ENCODE measurements around the gene WIPI1.

Gene WIPI1

DNA sequence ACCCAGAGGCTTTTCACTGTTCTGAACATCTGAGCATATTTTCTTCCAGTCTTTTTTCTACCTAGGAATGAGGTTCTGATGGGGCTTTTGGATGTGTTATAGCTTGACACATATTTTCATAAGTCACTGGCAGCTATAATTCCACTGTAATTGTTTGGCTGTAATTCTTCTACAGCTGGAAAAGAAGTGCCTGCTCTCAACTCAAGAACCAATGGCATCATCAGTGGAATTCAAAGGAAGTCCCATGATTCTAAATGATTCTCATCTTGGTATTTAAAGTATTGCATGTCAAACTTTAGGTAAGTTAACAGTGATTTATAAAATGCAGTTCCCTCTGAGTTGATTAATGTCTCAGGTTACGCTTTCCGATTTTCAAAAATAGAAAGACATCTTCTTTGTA is 16.8 kb downstream of the WIPI1 start:
- Mint-ChIP-seq H3K4me1 (peaks cover 64% of the 10 kb centered on the region), H3K9me3 (no peaks in the 10 kb centered on the region), H3K27ac (no peak overlapping the region), H3K36me3 (peaks cover 49% of the 10 kb centered on the region), H3K4me3 (no peak overlapping the region), H3K27me3 (no peaks in the 10 kb centered on the region)
- no peak for DNase-seq
- CTCF ChIA-PET: interaction anchor here (15.3 kb wide), 1 partner anchor 22 kb away, joined by 192 read pairs; the partner anchor contains the start of gene WIPI1

GRCh38 chr17:68439656-68440290 is 17.5 kb downstream of the WIPI1 start:
- Mint-ChIP-seq H3K4me1 (peaks cover 70% of the 10 kb centered on the region), H3K4me3 (no peak overlapping the region), H3K27ac (peak overlapping the region; percentile 28), H3K9me3 (no peaks in the 10 kb centered on the region), H3K36me3 (peaks cover 45% of the 10 kb centered on the region), H3K27me3 (no peaks in the 10 kb centered on the region)
- CTCF ChIA-PET: interaction anchor here (15.3 kb wide), 1 partner anchor 22 kb away, joined by 192 read pairs; the partner anchor contains the start of gene WIPI1
- no peak for DNase-seq

- Mint-ChIP-seq H3K36me3 (peaks cover 45% of the 10 kb centered on the region), H3K4me3 (peak overlapping the region; percentile 53), H3K27ac (peak overlapping the region; percentile 90), H3K9me3 (no peaks in the 10 kb centered on the region), H3K4me1 (peaks cover 79% of the 10 kb centered on the region), H3K27me3 (no peaks in the 10 kb centered on the region)
- CTCF ChIA-PET: interaction anchor here (1.2 to 15.3 kb wide), 9 partner anchors 9 to 189 kb away, joined by 3 to 192 read pairs (median 4); partner anchors contain the start of gene WIPI1
- peak; percentile 76 for DNase-seq
These were observed 19.1 kb downstream of the WIPI1 start for GRCh38 chr17:68437979-68438822.

- H3K9me3 Mint-ChIP-seq: no peaks in the 10 kb centered on the region
- peak overlapping the region; percentile 90 for H3K27ac Mint-ChIP-seq
- CTCF ChIA-PET: interaction anchor here (0.8 to 15.3 kb wide), 30 partner anchors 10 to 379 kb away, joined by 3 to 192 read pairs (median 4); partner anchors contain the start of gene WIPI1
- peaks cover 52% of the 10 kb centered on the region for H3K36me3 Mint-ChIP-seq
- no peaks in the 10 kb centered on the region for H3K27me3 Mint-ChIP-seq
- peaks cover 80% of the 10 kb centered on the region for H3K4me1 Mint-ChIP-seq
- peak overlapping the region; percentile 53 for H3K4me3 Mint-ChIP-seq
- DNase-seq: peak; percentile 91
These were observed 21.1 kb downstream of the WIPI1 start for GRCh38 chr17:68435876-68436842.

DNA sequence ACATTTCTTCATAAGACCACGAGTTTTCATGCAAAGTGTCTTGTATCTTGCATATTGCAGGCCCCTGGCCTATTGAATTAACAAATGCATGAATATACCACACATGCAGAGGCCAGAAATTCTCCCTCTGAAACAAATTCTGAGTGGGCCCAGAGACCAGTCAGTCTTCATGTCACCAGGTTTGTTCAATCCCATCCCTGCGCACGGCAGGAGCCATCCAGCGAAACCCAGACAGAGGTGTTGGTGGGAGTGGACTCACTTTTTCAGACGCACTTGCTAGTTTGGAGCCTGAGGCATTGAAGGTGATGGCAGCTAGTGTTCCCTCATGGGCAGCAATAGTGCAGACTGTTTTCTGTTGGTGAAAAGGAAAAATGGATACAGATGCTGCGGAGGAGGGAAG is 21.9 kb downstream of the WIPI1 start:
- Mint-ChIP-seq H3K27me3 (no peaks in the 10 kb centered on the region), H3K4me1 (peaks cover 74% of the 10 kb centered on the region), H3K4me3 (no peak overlapping the region), H3K27ac (no peak overlapping the region), H3K36me3 (peaks cover 53% of the 10 kb centered on the region), H3K9me3 (no peaks in the 10 kb centered on the region)
- CTCF ChIA-PET: interaction anchor here (0.8 to 15.3 kb wide), 20 partner anchors 19 to 263 kb away, joined by 3 to 192 read pairs (median 4); partner anchors contain the start of gene WIPI1
- no peak for DNase-seq

- Mint-ChIP-seq H3K4me1 (peaks cover 63% of the 10 kb centered on the region), H3K9me3 (no peaks in the 10 kb centered on the region), H3K27me3 (no peaks in the 10 kb centered on the region), H3K4me3 (no peak overlapping the region), H3K36me3 (peaks cover 59% of the 10 kb centered on the region), H3K27ac (peak overlapping the region; percentile 54)
- CTCF ChIA-PET: interaction anchor here (0.6 to 15.3 kb wide), 8 partner anchors 28 to 352 kb away, joined by 3 to 192 read pairs (median 5); partner anchors contain the start of gene WIPI1
- no peak for DNase-seq
These were observed 23.3 kb downstream of the WIPI1 start for GRCh38 chr17:68433911-68434508.

DNA sequence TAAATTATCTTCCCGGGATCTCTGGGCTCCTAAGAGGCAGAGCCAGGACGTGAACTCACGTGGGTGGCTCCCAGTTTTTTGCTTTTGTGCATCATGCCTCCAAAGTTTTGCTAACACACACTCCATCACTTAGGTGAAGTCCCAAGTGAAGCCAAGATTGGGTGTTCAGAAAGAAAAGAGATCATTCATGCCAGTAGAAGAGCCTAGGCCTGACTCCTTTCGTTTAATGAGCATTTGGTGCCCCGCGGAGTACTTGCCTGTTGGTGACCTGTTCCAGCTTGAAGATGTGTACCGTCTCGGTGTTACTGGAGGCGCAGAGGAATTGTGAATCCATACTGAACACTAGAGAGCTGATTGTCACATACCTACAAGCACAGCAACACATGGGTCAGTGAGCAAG is 24.1 kb downstream of the WIPI1 start:
- H3K27me3 Mint-ChIP-seq: no peaks in the 10 kb centered on the region
- H3K4me3 Mint-ChIP-seq: no peak overlapping the region
- H3K27ac Mint-ChIP-seq: no peak overlapping the region

GRCh38 chr17:68432086-68432864 is 25.0 kb downstream of the WIPI1 start:
- Mint-ChIP-seq H3K36me3 (peaks cover 60% of the 10 kb centered on the region), H3K27me3 (no peaks in the 10 kb centered on the region), H3K27ac (peak overlapping the region; percentile 60), H3K4me1 (peaks cover 45% of the 10 kb centered on the region), H3K9me3 (no peaks in the 10 kb centered on the region), H3K4me3 (no peak overlapping the region)
- DNase-seq: no peak
- CTCF ChIA-PET: interaction anchor here (0.6 to 15.3 kb wide), 20 partner anchors 10 to 262 kb away, joined by 3 to 192 read pairs (median 4); partner anchors contain the start of gene WIPI1

More for the DNA sequence above, 24.1 kb downstream of the WIPI1 start:
- no peak for DNase-seq
- peaks cover 55% of the 10 kb centered on the region for H3K4me1 Mint-ChIP-seq
- CTCF ChIA-PET: interaction anchor here (0.7 to 15.3 kb wide), 9 partner anchors 29 to 814 kb away, joined by 3 to 192 read pairs (median 6); partner anchors contain the start of gene WIPI1
- peaks cover 58% of the 10 kb centered on the region for H3K36me3 Mint-ChIP-seq
- H3K9me3 Mint-ChIP-seq: no peaks in the 10 kb centered on the region

DNA sequence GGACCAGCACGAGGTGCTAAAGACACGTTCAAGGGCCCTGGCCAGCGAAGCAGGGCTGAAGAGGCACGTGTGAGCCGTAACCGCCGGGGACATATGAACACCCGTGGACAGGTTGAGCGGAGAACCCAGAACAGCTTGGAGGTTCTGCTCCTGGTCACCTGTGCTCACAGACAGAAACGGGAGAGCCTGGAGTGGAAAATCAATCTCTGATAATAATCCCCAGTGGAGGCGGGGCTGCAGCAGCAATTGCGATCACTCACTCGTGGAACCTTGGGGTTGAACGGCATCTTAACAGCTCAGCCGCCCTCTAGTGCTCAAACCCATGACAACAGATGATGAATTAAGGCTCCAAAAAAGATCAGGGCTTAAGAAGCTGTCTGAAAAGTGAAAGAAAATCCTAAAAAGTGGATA is 25.6 kb downstream of the WIPI1 start:
- DNase-seq: peak; percentile 70
- H3K27ac Mint-ChIP-seq: peak overlapping the region; percentile 60

GRCh38 chr17:68431045-68431608 is 26.2 kb downstream of the WIPI1 start:
- H3K4me1 Mint-ChIP-seq: peaks cover 34% of the 10 kb centered on the region
- H3K27ac Mint-ChIP-seq: no peak overlapping the region
- H3K27me3 Mint-ChIP-seq: no peaks in the 10 kb centered on the region
- CTCF ChIA-PET: interaction anchor here (1.0 to 15.3 kb wide), 11 partner anchors 11 to 261 kb away, joined by 3 to 192 read pairs (median 5); partner anchors contain the start of gene WIPI1
- no peaks in the 10 kb centered on the region for H3K9me3 Mint-ChIP-seq
- DNase-seq: no peak
- H3K36me3 Mint-ChIP-seq: peaks cover 59% of the 10 kb centered on the region
- no peak overlapping the region for H3K4me3 Mint-ChIP-seq

More for the DNA sequence above, 25.6 kb downstream of the WIPI1 start:
- Mint-ChIP-seq H3K9me3 (no peaks in the 10 kb centered on the region), H3K27me3 (no peaks in the 10 kb centered on the region), H3K36me3 (peaks cover 61% of the 10 kb centered on the region), H3K4me3 (no peak overlapping the region), H3K4me1 (peaks cover 39% of the 10 kb centered on the region)
- CTCF ChIA-PET: interaction anchor here (0.6 to 15.3 kb wide), 17 partner anchors 10 to 261 kb away, joined by 3 to 192 read pairs (median 4); partner anchors contain the start of gene WIPI1

GRCh38 chr17:68429881-68430280 is 27.4 kb downstream of the WIPI1 start:
- H3K4me3 Mint-ChIP-seq: no peak overlapping the region
- no peaks in the 10 kb centered on the region for H3K27me3 Mint-ChIP-seq
- CTCF ChIA-PET: interaction anchor here (3.7 to 8.9 kb wide), 2 partner anchors 31 to 167 kb away, joined by 14 to 122 read pairs; no protein-coding TSS in a partner anchor
- H3K9me3 Mint-ChIP-seq: no peaks in the 10 kb centered on the region
- H3K27ac Mint-ChIP-seq: no peak overlapping the region
- peaks cover 60% of the 10 kb centered on the region for H3K36me3 Mint-ChIP-seq
- DNase-seq: no peak
- peaks cover 21% of the 10 kb centered on the region for H3K4me1 Mint-ChIP-seq
